G401.6 (cell line): ENCODE results near the gene POLR3GL.

Experiments
- FAIRE-seq: peaks from 2 replicates; lab custom pipeline; 2012; peaks lifted over from hg19 to GRCh38; lab: Jason Lieb, UNC

Gene POLR3GL

DNA sequence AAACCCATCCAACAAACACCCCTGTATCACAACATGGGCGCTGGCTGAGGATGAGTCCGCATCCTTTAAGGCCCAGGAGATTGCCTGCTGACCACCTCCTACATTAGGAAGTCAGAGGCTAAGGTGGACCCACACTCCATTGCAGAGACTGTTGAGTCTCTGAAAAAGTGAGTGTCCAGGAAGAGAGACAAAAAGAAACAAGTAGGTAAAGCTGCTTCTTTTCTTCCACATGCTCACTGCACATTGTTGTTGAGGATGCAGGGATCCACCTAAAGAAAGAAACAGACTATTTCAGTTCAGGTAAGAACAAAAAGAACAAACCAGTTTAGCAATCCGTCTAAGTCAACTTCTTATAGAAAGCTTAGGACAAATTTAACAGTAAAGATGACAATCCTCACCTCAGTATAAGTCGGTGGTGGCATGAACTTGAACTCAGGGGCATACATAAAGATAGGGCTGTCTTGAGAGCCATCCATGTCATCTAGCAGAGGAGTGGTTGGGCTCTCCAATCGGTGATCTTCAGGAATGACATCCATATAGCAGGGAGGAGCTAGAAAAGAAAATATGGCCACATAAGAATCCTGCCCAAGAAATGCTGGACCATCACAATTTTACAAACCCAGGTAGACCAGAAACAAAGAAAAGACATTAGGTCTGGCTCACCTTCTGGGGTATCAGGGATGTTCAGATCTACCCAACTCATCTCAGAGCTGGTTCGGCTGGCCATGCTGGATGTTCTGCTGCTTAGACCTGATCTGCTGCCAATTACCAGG lies 29.3 kb downstream of the POLR3GL start:
- no peak for FAIRE-seq

DNA sequence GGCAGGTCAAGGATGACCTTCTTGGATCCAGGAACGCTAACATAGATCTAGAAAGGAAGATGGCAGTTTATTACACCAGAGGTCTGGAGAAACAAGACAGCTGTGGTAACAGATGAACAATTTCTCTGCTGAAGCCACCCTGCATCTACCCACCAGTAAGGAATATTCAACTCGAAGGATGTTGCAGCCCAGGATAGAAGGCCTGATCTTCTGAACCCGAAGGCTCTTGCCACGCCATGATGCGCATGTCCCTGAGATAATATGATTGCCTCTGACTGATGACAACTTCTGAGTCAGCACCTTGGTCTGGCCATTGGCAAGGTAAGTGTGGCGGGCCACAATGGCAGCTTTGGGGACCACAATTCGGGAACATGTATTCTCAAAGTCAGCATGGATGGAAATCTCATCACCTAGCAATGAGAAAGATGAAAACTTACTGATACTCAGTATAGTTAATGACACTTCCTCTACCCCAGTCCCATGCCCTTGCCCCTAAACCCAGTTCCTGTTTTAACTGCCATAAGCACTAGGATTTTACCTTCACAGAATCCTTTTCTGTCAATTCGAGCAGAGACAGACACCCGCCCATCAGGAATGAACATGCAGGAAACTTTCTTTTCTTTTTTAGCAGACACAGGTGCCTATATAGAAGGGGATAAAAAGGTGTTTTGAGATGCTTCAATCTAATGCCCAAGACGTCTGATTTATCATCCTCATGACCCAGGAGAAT lies 30.1 kb downstream of the POLR3GL start:
- FAIRE-seq = no peak

GRCh38 chr1:145995148-145995881 lies 30.8 kb downstream of the POLR3GL start:
- FAIRE-seq = no peak

- no peak for FAIRE-seq
Measured at GRCh38 chr1:145995964-145996432, 31.5 kb downstream of the POLR3GL start.

- FAIRE-seq = no peak
Measured at GRCh38 chr1:145996433-145997015, 32.0 kb downstream of the POLR3GL start, which contains the start of gene TXNIP. Gene TXNIP, minus strand, starts transcription at chr1:145996579. Its CDS starts 313 bp downstream, at chr1:145996266.

DNA sequence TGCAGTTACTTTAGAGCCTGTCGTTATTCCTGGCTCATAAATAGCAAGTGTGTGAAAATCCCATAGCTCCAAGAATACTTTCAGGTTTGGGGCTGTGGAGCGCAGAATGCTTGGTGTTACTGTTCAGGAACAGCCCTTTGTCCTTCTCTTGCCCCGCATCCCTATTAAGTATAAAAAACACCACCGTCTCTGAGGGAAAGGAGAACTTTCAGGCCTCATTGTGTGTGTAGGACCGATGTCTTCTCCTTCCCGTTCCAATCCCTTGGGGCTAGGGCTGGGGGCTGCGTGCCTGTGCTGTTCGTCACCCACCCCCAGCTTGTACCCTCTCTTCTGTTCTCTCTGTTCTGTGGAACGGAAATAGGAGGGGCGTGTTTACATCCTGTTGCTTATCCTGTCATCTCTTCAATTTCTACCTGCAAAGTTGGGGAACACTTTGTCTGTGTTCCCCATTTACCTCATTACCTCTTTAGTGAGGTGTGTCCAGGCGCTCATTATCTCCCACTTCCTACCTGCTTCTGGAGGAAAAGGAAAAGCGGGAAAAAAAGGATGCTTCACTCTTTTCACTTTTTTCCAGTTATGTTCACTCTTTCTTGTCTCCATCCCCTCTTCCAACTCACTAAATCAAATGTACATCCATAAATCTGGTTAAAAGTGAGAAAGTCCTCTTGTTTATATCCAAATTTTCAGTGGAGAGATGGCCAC lies 32.7 kb downstream of the POLR3GL start:
- no peak for FAIRE-seq

DNA sequence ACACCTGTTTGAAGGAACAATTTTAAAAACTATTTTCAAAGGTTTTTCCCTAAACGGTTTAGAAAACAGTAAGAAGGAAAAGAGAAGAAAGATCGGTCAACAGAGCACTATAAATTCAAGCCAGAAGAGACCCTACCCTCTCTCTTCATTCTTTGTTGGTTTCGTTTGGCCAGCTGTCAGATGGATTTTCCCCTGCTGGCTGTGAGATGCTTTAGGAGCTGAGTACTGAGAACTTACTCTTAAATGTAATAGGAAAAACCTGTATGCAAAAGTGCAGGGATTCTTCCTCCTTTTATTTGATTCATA lies 33.2 kb downstream of the POLR3GL start:
- FAIRE-seq = no peak

GRCh38 chr1:145999321-146000024 lies 35.0 kb downstream of the POLR3GL start:
- no peak for FAIRE-seq

GRCh38 chr1:146001709-146002108 lies 37.2 kb downstream of the POLR3GL start:
- no peak for FAIRE-seq

DNA sequence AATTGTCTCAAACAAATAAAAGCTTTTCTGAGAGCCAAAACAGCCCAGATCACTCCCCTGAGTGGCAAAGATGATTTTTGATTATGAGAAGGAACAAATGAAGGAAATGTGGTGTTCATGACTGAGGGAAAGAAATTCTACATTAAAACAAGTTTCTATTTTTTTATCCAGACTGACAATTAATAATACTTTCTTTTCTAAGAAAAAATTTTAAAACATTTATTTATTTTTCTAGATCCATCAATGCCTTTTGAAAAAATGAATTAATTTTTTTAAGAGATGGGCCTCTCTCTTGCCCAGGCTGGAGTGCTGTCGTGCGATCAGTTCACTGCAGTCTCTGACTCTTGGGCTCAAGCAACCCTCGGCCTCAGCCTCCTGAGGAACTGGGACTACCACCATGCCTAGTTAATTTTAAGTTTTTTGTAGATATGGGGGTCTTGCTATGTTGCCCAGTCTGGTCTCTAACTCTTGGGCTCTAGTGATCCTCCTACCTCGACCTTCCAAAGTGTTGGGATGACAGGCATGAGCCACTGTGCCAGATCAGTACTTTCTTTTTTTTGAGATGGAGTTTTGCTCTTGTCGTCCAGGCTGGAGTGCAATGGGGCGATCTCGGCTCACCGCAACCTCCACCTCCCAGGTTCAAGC lies 43.1 kb downstream of the POLR3GL start:
- no peak for FAIRE-seq

DNA sequence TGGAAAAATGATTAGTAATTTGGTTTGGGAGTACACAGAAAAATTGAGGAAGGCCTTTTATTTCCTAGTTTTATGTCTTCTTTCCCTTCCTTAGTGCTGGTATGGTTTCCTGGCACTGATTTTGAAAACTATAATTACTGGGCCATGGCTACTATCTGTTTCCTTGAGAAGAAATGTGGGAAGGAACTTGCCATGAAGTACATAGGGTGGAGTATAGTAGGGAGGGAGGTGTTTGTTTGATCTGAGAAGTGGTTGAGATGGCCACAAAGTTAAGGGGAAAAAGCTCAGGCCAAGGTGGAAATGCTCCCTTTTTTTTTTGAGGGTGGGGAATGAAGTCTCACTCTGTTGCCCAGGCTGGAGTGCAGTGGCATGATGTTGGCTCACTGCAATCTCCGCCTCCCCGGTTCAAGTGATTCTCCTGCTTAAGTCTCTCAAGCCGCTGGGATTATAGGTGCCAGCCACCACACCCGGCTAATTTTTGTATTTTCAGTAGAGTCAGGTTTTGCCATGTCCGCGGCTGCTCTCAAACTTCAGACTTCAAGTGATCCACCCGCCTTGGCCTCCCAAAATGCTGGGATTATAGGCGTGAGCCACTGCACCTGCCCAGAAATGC lies 45.7 kb downstream of the POLR3GL start:
- no peak for FAIRE-seq

DNA sequence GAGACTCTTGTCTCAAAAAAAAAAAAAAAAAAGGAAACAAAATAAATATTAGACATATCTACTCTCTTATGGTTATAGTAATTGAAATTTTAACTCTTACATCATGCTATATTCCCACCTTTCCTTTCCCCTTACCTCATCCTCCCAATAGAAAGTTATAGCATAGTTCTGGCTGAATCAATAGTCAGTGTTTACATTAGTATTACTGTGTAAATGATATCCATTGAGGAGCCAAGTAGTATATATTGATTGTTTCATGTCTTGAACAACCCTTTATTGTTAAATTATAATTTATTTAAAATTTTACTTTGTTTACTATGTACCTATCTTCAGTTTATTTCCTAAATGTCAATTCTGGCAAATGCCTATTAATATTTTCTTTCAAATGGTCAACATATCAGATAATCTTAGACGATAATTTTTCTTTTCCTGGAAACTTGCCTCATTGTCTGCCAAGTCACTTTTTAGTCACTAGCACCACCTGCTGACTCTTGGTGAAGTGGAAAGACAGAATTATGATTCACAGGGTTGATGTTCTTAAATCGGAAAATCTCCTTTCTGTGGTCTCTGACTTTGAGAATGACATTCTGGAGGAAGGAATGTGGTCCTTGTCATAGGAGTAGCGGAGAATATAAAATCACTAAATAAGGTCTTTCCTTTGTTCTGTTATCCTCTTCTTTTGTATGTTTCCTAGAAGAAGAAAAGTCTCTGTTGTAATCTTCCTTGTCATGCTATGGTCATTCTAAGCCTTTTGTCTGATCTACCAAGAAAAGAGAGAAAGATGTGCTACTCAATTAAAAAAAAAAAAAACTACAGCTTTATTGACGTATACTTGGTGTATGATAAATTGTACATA lies 48.4 kb downstream of the POLR3GL start:
- FAIRE-seq = peak; percentile 89

DNA sequence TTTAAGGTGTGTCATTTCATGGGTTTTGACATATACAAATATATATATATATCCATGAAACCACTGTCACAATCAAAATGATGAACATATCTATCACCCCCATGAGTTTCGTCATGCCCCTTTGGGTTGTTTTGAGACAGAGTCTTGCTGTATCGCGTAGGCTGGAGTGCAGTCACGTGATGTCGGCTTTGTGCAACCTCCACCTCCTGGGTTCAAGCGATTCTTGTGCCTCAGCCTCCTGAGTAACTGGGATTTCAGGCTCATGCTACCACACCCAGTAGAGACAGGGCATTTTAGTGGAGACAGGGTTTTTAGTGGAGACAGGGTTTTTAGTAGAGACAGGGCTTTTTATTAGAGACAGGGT lies 49.1 kb downstream of the POLR3GL start:
- no peak for FAIRE-seq

DNA sequence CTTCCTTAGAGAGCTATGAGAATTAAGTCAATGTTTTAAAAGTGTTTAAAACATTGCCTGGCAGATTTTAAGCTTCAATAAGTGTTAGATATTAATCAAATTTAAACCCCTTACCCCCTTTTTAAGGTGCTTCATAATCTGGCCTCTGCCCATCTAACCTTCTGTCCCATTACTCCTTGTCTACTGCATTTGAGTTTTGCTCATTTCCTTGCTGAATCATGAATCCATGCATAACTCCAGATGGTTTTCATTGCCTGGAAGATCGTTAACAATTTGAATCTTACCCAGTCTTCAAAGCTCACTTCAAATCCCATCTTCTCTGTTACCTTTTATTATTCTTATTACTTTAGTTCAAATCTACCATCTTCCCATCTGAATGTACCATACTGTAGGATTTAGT lies 52.4 kb downstream of the POLR3GL start:
- no peak for FAIRE-seq

DNA sequence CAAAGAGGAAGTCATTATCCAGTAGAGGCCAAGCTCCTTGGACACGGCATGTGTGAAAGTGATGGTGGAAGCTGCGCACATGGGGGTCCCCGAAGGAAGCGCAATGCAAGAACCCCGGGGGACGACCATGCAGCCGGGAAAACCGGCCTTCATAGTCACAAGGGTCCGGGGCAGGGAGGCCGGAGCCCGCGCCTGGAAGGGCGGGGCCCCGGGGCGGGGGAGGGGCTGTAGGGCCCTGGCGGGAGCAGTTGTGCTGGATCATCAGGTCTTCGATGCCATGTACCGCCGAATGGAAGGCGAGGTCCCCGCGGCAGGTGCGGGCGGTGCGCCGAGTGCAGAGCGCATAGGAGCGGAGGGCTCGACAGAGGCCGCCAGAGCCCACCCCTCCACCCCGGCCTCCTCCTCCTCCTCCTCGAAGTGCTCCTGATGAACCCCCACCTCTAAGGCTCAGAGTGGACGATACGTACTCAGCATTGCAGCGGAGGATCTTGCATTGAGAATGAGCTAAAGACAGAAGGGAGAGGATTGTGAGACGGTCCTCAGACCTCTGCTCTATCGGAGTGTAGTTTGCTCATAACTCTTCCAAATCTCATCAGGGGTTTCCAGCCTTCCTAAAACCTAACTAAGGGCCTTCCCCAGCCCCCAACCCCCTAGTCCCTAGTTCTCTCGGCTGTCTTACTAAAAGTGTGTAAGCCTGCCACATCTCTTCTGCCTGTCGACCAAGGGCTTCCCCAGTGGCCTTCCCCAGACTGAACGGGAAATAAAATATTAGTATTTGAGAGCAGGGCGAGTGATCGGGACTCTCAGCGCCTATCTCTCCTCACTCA lies 55.0 kb downstream of the POLR3GL start:
- FAIRE-seq = no peak

- no peak for FAIRE-seq
Measured at GRCh38 chr1:146020058-146021049, 55.9 kb downstream of the POLR3GL start.

DNA sequence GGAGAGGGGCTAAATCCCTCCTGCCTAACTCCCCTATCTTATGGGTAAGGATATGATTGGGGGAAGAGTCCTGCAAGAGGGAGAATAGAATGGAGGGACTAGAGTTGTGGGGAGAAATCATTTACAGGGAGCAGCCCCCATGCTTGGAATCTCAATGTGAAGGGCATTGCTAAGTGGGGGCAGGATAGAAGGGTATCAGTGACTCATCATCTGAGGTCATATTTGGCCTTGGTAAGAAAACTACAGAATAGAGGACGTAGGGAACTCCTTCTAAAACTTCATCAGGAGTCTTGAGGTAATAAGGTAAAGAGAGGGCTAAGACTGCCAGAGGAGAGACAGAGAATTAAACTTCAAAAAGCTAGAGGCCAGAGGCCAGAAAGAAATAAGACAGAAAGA lies 56.6 kb downstream of the POLR3GL start:
- no peak for FAIRE-seq
